NAMALWA (cell line): Measurements from ENCODE around the gene ITGB1.
"Not testable (repeated sequence)": the region's sequence is repeated elsewhere in the genome, so short reads cannot be mapped to it uniquely, and the experiment has no call there.

ENCODE experiments used
- DNase-seq: peaks from one replicate; pipeline ENCODE4 v3.0.0-alpha.2; 2015; ENCODE audit warnings: low spot score

The ITGB1 gene

DNA sequence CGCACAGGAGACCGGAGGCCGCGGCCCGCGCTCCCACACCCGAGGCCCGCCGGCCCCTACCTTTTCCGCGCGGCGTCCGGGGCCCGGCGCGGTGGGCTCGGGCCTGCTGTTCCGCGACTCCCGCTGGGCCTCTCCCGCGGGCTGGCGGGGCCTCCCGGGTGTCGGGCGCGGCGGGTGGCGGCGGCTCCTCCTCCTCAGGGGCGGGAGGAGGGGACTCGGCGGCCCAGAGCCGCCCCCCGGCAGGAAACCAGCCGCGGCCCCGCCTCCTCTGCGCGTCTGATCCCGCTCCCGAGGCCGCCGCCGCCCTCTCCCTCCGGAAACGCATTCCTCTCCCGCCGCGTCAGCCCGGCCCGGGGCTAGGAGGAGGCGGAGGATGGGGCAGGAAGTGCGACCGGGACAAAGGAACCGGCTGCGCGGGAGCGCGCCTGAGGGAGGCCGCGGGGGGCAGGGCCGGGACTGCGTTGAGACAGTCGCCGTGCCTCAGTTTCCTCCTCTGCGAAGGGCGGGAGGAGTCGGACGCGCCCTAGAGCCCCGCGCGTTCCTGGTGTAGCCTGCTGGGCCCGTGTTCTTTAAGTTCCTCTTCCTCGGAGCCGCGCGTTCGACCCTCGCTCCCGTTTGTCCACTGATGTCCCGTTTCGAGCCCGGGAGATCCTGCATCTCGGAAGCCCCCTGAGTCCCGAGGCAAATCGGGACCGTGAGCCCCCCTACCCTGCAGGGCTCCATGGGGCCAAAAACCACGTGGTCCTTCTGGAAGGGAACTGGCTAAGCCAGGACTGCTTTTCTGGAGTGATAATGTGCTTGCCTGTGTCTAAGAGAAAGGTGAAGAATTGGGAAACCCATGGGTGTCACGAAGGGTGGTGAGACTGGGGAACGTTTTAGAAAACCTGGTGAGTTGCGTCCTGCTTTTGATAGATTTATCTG is at the start of gene ITGB1:
TSS of gene ITGB1 (minus strand) at position 146 of the 921 bp plus-strand sequence. CDS start 22,672 bp downstream, outside the sequence.
- DNase-seq: peak; percentile 73

DNA sequence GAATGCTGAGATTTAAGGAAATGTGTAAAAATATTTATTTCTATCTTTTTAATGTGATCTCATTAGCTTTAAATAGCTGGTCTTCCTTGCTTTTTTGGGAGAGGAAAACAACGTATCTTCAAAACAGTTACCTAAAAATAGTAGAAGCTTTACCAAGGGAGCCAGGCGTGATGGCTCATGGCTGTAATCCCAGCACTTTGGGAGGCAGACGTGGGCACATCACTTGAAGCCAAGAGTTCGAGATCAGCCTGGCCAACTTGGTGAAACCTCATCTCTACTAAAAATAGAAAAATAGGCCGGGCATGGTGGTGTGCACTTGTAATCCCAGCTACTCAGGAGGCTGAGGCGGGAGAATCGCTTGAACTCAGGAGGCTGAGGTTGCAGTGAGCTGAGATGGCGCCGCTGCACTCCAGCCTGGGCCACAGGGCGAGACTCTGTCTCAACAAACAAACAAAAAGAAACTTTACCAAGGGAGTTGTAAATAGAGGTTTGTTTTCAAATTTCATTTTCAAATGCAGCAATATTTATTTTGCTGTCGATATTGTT is 48.4 kb upstream of the ITGB1 start:
- DNase-seq: no peak

- DNase-seq: no peak
These were observed 47.6 kb upstream of the ITGB1 start for GRCh38 chr10:33005322-33006301.

- DNase-seq: no peak
These were observed 44.0 kb upstream of the ITGB1 start for GRCh38 chr10:33001908-33002492.

- DNase-seq: not testable (repeated sequence)
These were observed 40.1 kb upstream of the ITGB1 start for GRCh38 chr10:32998060-32998581.

DNA sequence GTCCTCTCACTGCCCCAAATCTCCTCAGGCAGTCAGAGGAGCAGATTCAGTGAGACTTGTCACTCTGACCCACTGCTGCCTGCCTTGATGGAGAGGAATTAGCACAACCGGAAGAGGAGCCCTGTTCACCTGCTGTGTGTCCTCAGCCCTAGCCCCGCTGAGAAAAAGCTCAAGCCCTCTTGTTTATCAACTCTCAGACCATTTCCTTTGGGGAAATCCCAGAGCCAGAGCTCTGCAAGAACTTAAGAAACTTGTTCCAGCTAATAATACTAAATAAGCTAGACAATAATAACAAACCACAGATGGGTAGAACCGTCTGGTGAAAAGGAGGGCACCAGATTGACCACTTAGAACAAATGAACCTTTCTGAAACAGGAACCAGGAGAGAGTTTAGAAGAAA is 37.7 kb upstream of the ITGB1 start:
- peak; percentile 24 for DNase-seq

DNA sequence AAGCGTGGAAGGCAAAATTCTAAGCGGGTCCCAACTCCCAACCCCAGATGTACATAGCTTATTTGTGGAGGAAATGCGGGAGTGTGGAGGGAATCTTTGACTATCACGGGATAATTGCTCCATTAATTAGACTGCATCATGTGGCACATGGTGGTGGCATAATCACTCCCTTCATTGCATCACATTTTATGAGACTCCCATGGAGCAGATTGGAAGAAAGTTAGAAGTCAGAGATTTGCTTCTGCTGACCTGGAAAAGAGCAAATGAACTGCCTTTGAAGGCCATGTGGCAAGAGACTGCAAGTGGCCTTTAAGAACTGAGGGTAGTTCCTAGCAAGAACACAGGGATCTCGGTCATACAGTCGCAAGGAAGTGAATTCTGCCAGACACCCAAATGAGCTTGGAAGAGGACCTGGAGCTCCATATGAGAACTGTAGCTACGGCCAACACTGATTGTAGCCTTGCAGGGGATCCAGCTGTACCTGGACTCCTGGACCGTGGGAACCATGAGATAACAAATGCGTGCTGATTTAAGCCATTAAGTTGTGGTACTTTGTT is 37.1 kb upstream of the ITGB1 start:
- no peak for DNase-seq

DNA sequence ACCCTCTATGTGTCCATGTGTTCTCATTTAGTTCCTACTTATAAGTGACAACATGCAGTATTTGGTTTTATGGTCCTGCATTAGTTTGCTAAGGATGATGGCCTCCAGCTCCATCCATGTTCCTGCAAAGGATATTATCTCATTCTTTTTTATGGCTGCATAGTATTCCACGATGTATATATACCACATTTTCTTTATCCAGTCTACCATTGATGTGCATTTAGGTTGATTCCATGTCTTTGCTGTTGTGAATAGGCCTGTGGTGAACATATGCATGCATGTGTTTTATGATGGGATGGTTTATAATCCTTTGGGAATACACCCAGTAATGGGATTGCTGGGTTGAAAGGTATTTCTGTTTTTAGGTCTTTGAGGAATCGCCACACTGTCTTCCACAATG is 36.6 kb upstream of the ITGB1 start:
- DNase-seq: not testable (repeated sequence)

DNA sequence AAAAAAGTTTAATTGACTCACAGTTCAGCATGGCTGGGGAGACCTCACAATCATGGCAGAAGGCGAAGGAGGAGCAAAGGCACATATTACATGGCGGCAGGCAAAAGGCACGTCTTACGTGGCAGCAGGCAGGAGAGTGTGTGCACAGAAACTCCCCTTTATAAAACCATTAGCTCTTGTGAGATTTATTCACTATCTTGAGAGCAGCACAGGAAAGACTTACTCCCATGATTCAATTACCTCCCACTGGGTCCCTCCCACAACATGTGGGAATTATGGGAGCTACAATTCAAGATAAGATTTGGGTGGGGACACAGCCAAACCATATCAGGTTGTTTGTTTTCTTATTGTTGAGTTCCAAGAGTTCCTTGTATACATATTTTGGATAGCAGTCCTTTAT is 34.3 kb upstream of the ITGB1 start:
- DNase-seq: not testable (repeated sequence)

- no peak for DNase-seq
These were observed 32.8 kb upstream of the ITGB1 start for GRCh38 chr10:32990811-32991210.

DNA sequence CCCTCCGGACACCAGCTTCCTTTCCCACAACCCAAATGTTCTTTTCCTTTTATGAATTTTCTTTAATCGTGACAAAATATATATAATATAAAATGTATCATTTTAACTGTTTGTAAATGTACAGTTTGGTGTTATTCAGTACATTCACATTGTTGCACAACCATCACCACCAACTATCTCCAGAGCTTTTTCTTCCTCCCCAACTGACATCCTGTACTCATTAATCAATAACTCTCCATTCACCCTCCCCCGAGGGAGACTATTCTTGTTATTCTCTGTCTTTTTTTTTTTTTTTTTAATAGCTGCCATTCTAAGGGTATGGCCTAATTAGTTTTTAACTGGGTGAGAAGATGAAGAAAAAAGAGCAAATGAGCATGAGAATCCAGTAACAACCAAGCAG is 30.6 kb upstream of the ITGB1 start:
- DNase-seq: no peak

DNA sequence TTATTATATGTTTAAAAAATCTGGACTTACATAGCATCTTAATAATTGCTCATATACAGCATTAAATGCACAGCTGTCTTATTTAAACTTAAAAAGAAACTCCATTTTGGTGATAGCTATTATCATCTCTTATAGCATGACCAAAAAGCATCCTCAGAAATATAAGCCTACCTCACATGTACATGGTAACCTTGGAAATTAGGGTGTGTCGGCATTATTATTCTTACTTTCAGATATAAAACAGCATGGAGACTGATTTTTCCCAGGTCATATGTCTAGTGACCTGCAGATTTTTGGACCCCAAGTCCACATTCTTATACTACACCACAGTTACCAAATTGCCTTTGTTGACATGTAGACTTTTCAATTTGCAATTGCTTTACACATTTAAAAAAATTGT is 29.1 kb upstream of the ITGB1 start:
- DNase-seq: no peak

- peak; percentile 86 for DNase-seq
These were observed 27.8 kb upstream of the ITGB1 start for GRCh38 chr10:32985775-32986350.

DNA sequence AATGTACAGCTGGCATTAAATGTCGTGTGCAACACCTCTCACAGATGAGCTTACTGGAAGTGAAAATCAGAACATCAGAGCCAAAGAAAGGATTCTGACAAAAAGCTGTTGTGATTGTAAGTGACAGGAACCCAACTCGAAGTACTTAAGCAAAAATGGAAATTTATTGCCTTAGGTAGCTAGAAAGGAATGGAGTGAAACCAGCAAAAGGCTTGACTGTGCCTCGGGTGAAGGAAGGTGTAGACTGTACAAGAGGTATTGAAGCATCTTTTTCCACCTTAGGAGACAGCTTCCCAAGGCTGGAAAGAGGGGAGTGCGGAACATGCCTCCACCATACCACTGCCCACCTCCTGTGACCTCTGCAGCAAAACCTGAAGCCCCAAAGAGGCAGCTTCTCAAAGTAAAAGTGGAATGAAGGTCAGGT is 27.3 kb upstream of the ITGB1 start:
- no peak for DNase-seq

GRCh38 chr10:32984003-32984600 is 26.1 kb upstream of the ITGB1 start:
- no peak for DNase-seq

DNA sequence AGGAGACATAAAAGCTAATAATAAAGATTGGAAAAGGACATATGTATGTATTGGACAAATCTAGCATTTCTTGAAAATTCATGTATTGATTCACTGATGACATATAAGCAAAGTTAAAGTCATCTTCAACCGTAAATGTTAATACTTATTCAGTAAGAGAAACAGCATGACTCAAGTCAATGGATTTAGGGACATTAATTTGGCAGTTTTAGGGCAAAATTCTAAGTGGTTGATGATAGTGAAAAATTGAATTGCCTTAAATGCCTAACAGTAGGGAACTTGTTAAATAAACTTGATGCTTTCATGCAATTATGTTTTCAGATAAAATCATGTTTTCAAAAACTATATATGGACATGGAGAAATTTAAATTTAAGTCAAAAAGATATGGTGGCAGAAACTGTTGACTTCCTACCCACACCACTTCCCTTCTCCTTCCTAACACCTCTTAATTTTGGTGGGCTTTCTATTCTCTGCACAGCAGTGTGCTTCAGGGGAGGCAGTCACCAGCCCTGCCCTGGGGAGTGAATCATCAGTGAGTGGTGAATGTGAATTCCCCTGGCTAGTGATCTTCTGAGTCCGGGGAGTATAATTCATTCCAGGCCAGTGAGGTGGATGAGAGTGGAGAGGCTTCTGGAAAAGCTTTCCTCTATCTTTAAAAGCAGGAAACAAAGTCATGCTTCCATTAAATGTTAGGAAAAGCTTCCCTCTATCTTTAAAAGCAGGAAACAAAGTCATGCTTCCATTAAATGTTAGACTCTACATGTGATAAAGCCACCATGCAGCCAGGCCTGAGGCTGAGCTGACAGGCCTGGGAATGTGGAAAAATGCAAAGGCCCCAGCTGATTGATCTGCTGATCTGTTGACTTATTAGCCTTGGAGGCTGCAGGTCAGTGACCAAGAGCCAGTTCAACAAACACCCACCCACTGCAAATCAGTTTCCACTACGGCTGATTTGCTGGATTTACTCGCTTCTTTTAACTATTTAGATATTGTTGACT is 25.2 kb upstream of the ITGB1 start:
- no peak for DNase-seq

DNA sequence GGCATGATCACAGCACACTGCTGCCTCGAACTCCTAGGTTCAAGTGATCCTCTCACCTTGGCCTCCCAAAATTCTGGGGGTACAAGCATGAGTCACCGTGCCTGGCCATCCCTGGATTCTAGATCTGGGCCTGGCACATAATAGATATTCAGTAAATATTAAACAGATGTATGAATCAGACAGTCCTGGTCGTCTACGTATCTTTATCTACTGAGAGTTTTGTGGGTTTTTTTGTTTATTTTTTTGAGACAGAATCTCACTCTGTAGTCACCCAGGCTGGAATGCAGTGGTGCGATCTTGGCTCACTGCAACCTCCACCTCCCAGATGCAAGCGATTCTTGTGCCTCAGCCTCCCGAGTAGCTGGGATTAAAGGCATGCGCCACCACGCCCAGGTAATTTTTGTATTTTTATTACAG is 24.3 kb upstream of the ITGB1 start:
- DNase-seq: no peak

DNA sequence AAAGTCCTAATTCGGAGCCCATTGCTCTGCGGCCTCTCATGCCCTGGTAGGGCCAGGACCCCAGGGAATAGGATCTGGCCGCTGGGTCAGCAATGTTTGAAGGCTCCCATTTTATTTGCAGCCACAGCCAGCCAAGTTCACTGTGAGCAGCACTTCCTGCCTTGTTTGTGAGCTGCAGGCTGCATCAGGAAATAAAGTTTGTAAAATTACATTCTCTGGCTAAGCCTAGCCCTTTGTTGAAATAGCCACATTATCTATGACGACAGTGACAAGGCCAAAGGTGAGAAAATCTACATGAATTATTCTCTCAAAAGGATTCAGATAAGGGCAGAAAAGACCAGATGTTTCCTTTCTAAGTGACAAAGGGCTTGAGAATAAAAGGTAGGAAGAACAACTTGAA is 23.7 kb upstream of the ITGB1 start:
- DNase-seq: no peak
